Measurements from ENCODE around the gene OR52A1. TPM values are rescaled to one million over a fixed set of nuclear protein-coding genes. Genes with fewer than 3 reads are reported as not detected.

OR52A1 gene
- total RNA-seq, 1 donor from 2014 or later = not detected

DNA sequence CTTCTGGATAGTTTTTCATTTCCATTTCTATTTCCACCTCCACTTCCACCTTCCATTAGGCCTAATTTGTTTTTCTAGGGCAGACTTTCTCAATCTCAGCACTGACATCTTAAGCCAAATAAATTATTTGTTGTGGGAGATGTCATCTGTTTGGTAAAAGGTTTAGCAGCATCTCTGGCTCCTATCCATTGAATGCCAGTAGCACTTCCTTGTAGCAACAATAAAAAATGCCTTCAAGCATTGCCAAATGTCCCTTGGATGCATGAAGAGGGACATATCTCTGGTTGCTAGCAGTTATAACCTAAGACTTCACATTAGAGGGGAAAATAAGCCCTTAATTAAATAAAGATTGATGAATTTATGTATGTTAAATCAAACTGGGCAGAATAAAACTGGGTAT is 18.3 kb downstream of the OR52A1 start:
- no peak for DNase-seq (ENCODE audit: low read depth, low spot score)

DNA sequence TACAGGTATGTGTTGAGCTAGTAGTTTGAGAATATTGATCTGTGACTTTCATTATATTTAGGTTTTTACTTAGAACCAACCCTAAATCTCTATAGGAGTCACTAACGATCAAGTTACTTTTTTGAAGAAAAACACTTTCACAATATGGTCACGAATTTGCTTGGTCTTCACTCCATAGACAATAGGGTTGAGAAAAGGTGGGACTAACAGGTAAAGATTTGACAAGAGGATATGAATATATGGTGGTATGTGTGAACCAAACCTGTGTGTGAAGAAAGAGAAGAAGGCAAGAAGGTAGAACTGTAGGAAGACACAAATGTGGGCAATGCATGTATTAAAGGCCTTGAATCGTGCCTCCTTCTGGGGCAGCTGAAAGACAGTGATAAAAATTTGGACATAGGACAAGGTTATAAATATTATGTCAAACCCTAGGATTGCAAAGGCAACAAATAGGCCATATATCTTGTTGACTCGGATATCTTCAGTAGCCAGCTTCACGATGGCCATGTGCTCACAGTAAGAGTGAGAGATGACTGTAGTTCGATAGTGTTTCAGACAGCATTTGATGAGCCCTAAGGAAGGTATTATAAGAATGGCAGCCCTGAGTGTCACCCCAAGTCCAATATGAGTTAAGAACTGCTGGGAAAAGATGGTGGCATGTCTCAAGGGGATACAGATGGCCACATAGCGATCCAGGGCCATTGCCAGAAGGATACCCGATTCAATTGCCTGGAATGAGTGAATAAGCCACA is 22.8 kb downstream of the OR52A1 start:
- DNase-seq (ENCODE audit: low read depth, low spot score) = no peak

DNA sequence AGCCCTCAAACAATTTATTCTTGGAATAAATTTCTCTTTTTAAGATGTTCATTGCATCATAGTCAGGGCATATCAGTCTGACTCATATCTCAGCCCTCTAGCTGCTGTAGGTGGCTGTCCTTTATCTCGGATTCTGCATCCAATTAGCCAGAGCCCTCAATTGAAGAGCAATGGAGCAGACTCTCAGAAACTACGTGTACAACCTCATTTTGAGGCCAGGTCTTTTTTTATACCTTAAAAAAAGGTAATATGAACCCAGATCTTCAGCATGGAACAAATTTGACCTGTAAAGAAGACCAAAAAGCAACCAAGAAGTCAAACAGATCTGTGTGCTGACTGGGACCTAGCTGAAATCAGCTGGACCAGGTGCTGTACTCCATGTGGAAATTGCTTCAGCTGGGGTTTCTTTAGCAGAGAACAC is 25.1 kb downstream of the OR52A1 start:
- DNase-seq (ENCODE audit: low read depth, low spot score) = no peak

DNA sequence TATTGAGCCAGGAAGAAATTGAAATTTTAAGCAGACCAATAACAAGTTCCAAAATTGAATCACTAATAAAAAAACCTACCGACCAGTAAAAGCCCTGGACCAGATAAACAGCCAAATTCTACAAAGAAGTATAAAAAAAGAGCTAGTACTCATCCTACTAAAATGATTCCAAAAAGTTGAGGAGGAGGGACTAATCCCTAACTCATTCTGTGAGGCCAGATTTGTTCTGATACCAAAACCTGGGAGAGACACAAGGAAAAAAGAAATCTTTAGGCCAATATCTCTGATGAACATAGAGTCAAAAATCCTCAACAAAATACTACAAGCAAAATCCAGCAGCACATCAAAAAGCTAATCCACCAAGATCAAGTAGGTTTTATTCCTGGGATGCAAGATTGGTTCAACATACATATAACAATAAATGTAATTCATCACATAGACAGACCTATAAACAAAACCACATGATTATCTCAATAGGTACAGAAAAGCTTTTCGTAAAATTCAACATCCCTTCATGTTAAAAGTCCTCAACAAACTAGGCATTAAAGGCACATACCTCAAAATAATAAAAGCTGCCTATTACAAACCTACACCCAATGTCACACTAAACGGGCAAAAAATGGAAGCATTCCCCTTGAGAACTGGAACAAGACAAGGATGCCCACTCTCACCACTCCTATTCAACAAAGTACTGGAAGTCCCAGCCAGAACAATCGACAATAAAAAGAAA is 29.5 kb downstream of the OR52A1 start:
- no peak for DNase-seq (ENCODE audit: low read depth, low spot score)

DNA sequence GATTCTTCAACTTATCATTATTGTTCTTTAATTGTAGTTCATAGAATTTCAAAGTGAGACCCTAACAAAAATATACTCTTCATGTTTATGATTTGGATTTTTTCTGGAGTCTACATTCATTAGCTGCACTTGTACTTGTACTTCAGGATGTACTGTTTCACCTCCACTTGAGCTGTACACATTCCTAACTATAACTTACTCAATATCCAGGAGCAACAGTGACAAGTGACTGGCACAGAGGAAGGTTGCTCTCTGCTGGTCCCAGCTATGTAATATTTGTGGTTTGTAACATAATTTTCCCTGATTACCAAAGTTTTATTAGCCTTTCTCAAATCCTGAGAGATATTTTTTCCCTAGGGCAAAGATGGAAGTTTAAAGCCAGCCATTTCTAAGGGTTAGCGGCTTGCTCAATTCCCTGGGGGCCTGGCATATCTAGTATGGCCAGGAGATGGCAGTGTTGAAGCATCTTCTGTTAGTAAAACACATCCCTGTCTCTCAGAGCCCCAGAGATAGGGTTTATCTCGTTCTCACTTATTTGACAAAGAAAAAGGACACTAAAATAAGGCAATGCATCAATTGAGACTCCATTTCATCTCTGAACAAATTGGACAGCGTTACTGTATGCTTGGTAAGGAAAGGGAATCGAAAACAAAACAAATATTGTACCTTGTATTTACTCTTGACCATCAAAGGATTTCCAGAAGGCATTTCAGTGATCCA is 30.6 kb downstream of the OR52A1 start:
- DNase-seq (ENCODE audit: low read depth, low spot score) = peak; percentile 17

DNA sequence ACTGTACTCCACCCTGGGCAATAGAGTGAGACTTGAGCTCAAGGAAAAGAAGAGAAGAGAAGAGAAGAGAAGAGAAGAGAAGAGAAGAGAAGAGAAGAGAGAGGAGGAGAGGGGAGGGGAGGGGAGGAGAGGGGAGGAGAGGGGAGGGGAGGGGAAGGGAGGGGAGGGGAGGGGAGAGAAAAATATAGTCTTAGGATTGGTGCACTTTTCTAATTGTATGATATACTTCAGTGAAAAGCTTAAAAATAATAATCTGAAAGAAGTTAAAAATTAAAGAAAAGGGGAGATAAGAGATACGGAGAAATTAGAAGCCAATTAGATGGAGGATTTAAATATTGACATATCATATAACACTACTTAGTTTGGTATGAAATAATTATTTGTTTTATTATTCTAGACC is 35.7 kb downstream of the OR52A1 start:
- DNase-seq (ENCODE audit: low read depth, low spot score) = no peak

DNA sequence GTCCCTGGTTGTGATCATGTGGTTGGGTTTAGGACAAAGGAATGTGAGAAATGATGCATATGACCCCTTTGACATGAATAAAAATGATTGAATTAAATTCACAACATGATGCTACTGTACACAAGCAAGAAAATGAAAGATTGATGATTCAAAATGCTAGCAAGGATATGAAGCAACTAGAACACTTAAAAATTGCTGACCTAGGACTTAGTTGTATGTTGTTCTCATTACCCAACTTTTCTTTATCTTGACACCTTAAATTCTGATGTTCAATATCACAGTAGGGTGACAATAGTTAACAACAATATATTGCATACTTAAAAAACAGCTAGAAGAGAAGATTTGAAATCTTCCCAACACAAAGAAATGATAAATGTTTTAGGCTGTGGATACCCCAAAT is 37.0 kb downstream of the OR52A1 start:
- no peak for DNase-seq (ENCODE audit: low read depth, low spot score)

DNA sequence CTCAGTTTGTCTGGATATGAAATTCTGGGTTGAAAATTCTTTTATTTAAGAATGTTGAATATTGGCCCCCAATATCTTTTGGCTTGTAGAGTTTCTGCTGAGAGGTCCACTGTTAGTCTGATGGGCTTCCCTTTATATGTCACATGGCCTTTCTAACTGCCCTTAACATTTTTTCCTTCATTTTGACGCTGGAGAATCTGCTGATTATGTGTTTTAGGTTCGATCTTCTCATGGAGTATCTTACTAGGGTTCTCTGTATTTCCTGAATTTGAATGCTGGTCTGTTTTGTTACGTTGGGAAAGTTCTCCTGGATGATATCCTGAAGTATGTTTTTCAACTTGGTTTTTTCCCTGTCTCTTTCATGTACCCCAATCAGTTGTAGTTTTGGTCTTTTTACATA is 39.2 kb downstream of the OR52A1 start:
- no peak for DNase-seq (ENCODE audit: low read depth, low spot score)

DNA sequence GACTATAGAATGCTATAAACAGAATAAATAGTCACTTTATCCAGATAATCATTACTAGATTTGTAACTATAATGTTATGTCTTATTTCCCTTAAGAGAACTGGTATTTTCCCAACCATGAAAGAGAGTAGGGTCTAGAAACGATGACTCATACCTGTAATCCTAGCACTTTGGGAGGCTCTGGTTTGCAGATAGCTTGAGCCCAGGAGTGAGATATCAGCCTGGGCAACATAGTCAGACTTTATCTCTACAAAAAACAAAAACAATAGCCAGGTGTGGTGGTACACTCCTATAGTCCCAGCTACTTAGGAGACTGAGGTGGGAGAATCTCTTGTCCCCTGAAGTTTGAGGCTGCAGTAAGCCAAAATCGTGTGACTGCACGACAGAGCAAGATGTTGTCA is 47.3 kb downstream of the OR52A1 start:
- no peak for DNase-seq (ENCODE audit: low read depth, low spot score)

DNA sequence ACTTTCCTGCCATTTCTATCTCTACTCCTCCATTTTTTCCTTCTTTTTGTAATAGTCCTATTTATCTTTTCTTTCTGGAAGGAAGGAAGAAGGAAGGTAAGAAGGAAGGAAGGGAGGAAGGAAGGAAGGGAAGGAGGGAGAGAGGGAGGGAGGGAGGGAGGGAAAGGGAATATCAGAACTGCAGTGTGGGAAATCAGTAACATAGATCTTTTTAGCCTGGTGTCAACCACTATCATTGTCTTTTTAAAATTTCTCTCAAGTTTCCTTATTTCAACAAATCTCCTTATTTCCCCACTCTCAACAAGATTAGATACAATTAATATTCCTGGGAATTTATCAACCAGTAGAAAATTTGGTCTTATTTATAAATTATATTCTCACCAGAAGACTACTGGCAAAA is 51.5 kb downstream of the OR52A1 start:
- no peak for DNase-seq (ENCODE audit: low read depth, low spot score)

DNA sequence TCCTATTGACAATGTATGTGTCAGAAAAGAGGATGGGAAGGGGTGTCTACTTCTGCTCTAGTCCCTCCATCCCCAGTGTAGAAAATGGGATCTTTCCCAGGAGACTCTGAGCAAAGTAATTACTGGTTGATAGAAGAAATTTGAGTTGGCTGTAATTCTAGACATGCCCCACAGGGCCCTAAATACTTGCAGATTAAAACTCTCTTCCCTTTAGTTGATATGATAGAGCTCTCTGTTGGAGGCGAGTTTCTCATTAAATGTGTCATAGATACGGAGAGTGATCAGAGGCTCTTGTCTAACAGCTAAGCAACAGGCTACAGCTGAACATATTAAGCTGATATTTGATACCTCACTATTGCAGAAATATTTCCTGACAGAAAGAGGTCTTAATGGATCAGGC is 52.3 kb downstream of the OR52A1 start:
- no peak for DNase-seq (ENCODE audit: low read depth, low spot score)

DNA sequence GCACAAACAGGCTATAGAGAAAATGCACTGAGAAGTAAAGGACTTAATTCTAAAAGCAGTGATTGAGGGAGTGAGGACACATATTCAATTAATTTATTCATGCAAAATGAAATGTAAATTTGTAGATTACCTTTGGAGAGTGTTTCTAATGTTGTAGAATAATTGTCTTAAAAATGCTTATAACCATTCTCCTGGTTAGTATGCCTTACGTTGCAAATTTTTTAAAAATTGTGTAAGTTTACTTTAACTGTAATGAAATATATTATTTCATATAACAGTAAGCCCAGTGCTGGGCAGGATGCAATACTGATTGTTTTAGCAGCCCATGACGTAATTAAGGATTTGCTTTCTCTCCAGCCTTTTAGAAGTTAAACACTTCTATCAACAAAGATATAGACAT is 58.5 kb downstream of the OR52A1 start:
- DNase-seq (ENCODE audit: low read depth, low spot score) = no peak

Other genes starting within 250 kb of the OR52A1 start
- gene OR51G2, start 235.4 kb downstream of the OR52A1 start, total RNA-seq = not detected in 2 replicates
- gene OR51G1, start 230.4 kb downstream of the OR52A1 start, total RNA-seq = not detected in 2 replicates
- not detected in 2 replicates for gene OR51A4, start 207.2 kb downstream of the OR52A1 start, total RNA-seq
- not detected in 2 replicates for gene OR51A2, start 199.0 kb downstream of the OR52A1 start, total RNA-seq
- not detected in 2 replicates for gene OR51L1, start 159.9 kb downstream of the OR52A1 start, total RNA-seq
- not detected in 2 replicates for gene OR52J3, start 108.2 kb downstream of the OR52A1 start, total RNA-seq
- gene OR52E2, start 95.1 kb downstream of the OR52A1 start, total RNA-seq = not detected in 2 replicates
- gene OR52E1, start 85.2 kb downstream of the OR52A1 start, total RNA-seq = not detected in 2 replicates
- gene OR52A5, start 16.4 kb downstream of the OR52A1 start, total RNA-seq = not detected in 2 replicates
- gene OR51V1, start 45.9 kb upstream of the OR52A1 start, total RNA-seq = not detected in 2 replicates
- gene HBB, start 72.3 kb upstream of the OR52A1 start, total RNA-seq = not detected in 2 replicates
- gene HBD, start 79.7 kb upstream of the OR52A1 start, total RNA-seq = not detected in 2 replicates
- not detected in 2 replicates for gene HBG1, start 95.1 kb upstream of the OR52A1 start, total RNA-seq
- not detected in 2 replicates for gene HBG2, start 100.0 kb upstream of the OR52A1 start, total RNA-seq
- gene HBE1, start 115.2 kb upstream of the OR52A1 start, total RNA-seq = not detected in 2 replicates
- not detected in 2 replicates for gene OR51B4, start 147.2 kb upstream of the OR52A1 start, total RNA-seq
- gene OR51B2, start 169.5 kb upstream of the OR52A1 start, total RNA-seq = not detected in 2 replicates
- not detected in 2 replicates for gene OR51B5, start 188.8 kb upstream of the OR52A1 start, total RNA-seq
- gene OR51B6, start 196.8 kb upstream of the OR52A1 start, total RNA-seq = not detected in 2 replicates
- not detected in 2 replicates for gene OR51M1, start 229.1 kb upstream of the OR52A1 start, total RNA-seq

Data from pulmonary artery endothelial cell (primary cell).